IgD-negative memory B cell (primary cell): ENCODE measurements around the gene CASTOR1. TPM values are rescaled to one million over a fixed set of nuclear protein-coding genes. Genes with fewer than 3 reads are reported as not detected.

Source experiments
- H3K27ac Mint-ChIP-seq, 3 donors: one replicate each; pipeline ENCODE4 v1.8.0; 2020 to 2022; ENCODE audit warnings: mild to moderate bottlenecking in 3 of 3, mixed read lengths in 3 of 3, moderate library complexity in 1 of 3
- H3K27me3 Mint-ChIP-seq: one replicate; pipeline ENCODE4 v1.8.0; 2021; ENCODE audit warnings: mixed read lengths
- H3K36me3 Mint-ChIP-seq: one replicate; pipeline ENCODE4 v1.8.0; 2020; ENCODE audit warnings: mild to moderate bottlenecking, mixed read lengths
- H3K4me1 Mint-ChIP-seq, 3 donors: one replicate each; pipeline ENCODE4 v1.8.0; 2020 to 2022; ENCODE audit warnings: mixed read lengths in 3 of 3, mild to moderate bottlenecking in 1 of 3
- H3K4me3 Mint-ChIP-seq, 4 donors: one replicate each; pipeline ENCODE4 v1.8.0; 2020 to 2022; ENCODE audit warnings: mild to moderate bottlenecking in 4 of 4, mixed read lengths in 4 of 4, moderate library complexity in 3 of 4
- H3K9me3 Mint-ChIP-seq, 3 donors: one replicate each; pipeline ENCODE4 v1.8.0; 2020 to 2021; ENCODE audit warnings: mixed read lengths in 3 of 3, mild to moderate bottlenecking in 1 of 3
- polyA plus RNA-seq: library from polyadenylated mRNA; unstranded; fragments of 300-500 nt; fragmentation: Illumina TruSeq; gene quantifications from one replicate; pipeline ENCODE4 v1.2.3, GENCODE V29; 2021

CASTOR1 gene
- polyA plus RNA-seq, 1 donor from 2014 or later, result 15.7 TPM

DNA sequence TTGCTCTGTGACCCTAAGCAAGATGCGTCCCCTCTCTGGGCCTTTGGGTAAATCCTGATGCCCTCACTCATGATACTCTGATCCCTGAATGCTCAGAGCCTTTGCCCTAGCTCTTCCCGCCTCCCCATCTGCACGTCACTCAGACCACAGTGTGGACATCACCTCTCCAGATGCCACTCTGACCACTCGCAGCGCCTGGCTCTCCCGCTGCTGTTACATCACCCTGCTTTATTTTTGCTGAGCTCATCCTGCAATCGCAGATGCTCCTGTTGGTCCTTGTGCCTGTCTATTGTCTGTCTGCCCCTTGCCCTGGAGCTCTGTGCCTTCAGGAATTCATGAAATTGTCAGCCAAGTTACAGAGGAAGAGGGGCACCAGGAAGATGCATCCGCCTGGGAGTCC is 28.2 kb downstream of the CASTOR1 start:
- Mint-ChIP-seq H3K4me1 (peaks cover 7 to 15% (median 9%) of the 10 kb centered on the region in 3 donors), H3K27ac (peak overlapping the region in 1 of 3 donors; percentile 53), H3K36me3 (no peaks in the 10 kb centered on the region), H3K27me3 (peaks cover 1% of the 10 kb centered on the region), H3K9me3 (no peaks in the 10 kb centered on the region), H3K4me3 (peak overlapping the region in 1 of 4 donors; percentile 21)

DNA sequence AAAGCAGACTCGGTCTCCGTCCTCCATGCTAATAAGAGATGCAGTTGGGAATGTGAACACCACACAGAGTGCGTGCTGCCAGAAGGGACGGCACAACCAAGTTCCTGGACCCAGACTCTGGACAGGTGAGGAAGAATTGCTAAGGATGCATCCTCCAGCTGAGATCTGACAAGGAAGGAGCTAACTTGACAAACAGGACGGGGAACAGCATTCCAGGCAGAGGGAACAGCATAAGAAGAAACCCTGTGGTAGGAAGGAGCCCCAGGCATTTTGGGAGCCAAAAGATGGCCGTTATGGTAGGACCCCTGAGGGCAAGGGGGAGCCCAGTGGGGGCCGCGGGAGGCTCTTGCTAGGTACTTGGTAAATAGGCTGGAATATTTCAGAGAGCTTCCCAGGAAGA is 28.6 kb downstream of the CASTOR1 start:
- H3K9me3 Mint-ChIP-seq, result no peaks in the 10 kb centered on the region
- H3K4me3 Mint-ChIP-seq, result peak overlapping the region in 1 of 4 donors; percentile 29
- H3K27me3 Mint-ChIP-seq, result peaks cover 1% of the 10 kb centered on the region
- H3K36me3 Mint-ChIP-seq, result no peaks in the 10 kb centered on the region
- H3K27ac Mint-ChIP-seq, result peak overlapping the region in 1 of 3 donors; percentile 53
- peaks cover 7 to 14% (median 7%) of the 10 kb centered on the region in 3 donors for H3K4me1 Mint-ChIP-seq

GRCh38 chr22:30260276-30260675 is 29.0 kb downstream of the CASTOR1 start:
- Mint-ChIP-seq H3K4me1 (peaks cover 4 to 11% (median 5%) of the 10 kb centered on the region in 3 donors), H3K4me3 (peak overlapping the region in 1 of 4 donors; percentile 29), H3K27ac (peak overlapping the region in 1 of 3 donors; percentile 53), H3K9me3 (no peaks in the 10 kb centered on the region), H3K36me3 (no peaks in the 10 kb centered on the region), H3K27me3 (peaks cover 1% of the 10 kb centered on the region)

DNA sequence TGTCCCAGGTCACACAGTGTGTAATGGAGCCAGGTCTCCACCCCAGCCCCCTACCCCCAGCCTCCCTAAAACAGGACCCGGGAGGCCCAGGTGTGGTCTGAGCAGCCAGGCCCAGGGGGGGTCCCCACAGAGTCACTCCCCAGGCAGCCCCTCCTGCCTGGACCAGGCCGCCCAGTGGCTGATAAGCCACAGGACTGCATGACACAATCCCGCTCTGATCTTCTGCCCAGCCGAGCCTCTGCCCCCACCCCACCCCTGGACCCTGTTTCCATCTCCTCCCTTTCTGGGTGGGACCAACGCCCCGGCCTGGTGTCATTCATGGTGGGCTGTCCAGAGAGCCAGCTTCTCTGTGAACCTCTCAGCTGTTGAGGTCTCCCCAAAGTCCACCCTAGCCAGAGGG is 35.0 kb downstream of the CASTOR1 start:
- Mint-ChIP-seq H3K9me3 (no peaks in the 10 kb centered on the region), H3K27me3 (peaks cover 1% of the 10 kb centered on the region), H3K4me1 (peaks cover 0 to 7% (median 0%) of the 10 kb centered on the region in 3 donors), H3K4me3 (no peak overlapping the region), H3K27ac (no peak overlapping the region), H3K36me3 (no peaks in the 10 kb centered on the region)

DNA sequence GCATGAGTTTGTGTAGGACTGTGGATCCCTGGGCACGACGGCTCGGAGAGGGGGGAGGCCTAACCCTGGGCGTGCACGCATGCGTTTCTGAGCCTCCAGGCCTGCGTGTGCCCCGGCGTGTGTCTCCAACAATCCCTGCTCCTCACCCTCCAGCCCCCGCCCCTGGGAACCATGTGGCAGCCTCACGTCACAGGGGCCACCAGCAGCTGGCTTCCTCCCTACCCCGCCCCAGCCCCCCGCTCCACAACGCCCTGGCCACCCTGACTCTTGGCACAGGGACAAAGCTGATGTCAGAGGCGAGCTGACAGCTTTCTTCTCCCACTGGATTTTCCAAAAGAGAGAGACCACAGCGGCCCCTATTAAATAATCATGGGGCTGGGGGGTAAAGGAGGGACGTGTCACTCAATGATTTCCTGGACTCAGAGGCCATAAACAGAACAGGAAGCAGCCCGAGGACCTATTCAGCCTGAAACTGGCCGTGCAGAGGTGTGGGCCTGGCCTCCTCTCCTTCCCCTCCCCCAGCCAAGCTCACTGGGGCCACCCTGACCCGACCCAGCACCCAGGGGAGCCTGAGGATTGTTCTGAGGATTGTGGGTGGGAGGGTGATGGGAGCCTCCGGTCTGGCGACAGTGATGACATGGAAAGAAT is 36.0 kb downstream of the CASTOR1 start:
- H3K4me3 Mint-ChIP-seq, result peak overlapping the region in 1 of 4 donors; percentile 2
- peaks cover 5% of the 10 kb centered on the region for H3K27me3 Mint-ChIP-seq
- H3K27ac Mint-ChIP-seq, result no peak overlapping the region
- no peaks in the 10 kb centered on the region for H3K36me3 Mint-ChIP-seq
- H3K4me1 Mint-ChIP-seq, result peaks cover 0 to 11% (median 0%) of the 10 kb centered on the region in 3 donors
- no peaks in the 10 kb centered on the region for H3K9me3 Mint-ChIP-seq

DNA sequence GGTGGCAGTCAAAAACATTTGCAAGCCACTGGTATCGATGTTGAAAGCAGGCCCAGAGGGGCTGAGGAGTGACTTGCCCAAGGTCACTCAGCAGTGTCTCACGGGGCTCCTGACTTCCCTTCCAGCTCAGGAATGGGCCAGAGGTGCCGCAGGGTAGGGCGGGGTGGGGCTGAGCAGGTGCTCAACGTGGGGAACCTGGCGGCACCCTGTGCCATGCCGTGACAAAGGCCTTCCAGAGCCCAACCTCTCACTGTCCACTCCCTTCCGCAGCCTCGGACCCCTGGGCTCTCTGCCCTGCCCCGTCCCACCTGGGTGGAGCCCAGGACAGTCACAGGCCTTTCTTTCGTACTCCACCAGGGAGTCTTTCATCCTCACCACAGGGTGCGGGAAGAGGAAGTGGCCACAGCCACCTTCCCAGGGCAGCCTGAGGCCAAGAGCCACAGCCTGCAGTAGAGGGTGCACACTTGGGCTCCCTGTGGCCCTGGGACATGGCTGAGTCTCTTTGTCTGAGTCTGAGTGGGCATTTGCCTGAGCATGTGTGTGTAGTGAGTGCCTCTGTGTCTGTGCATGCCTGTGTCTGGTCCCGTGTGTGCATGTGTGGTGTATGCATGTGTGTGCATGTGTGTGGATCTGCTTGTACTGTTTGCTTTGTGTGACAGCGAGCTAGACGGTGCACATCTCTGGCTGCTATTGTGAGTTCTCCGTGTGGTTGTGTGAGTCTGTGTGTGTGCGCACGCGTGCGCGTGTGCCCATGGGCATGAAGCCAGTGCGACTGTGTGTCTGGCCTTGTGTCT is 36.7 kb downstream of the CASTOR1 start:
- Mint-ChIP-seq H3K4me3 (peak overlapping the region in 1 of 4 donors; percentile 2), H3K4me1 (peaks cover 0 to 9% (median 0%) of the 10 kb centered on the region in 3 donors), H3K36me3 (no peaks in the 10 kb centered on the region), H3K27ac (no peak overlapping the region), H3K27me3 (peaks cover 12% of the 10 kb centered on the region), H3K9me3 (no peaks in the 10 kb centered on the region)

- Mint-ChIP-seq H3K9me3 (no peaks in the 10 kb centered on the region), H3K27me3 (peaks cover 18% of the 10 kb centered on the region), H3K27ac (no peak overlapping the region), H3K36me3 (no peaks in the 10 kb centered on the region), H3K4me1 (peaks cover 0 to 9% (median 0%) of the 10 kb centered on the region in 3 donors), H3K4me3 (no peak overlapping the region)
Measured at GRCh38 chr22:30251711-30252110, 37.6 kb downstream of the CASTOR1 start.

DNA sequence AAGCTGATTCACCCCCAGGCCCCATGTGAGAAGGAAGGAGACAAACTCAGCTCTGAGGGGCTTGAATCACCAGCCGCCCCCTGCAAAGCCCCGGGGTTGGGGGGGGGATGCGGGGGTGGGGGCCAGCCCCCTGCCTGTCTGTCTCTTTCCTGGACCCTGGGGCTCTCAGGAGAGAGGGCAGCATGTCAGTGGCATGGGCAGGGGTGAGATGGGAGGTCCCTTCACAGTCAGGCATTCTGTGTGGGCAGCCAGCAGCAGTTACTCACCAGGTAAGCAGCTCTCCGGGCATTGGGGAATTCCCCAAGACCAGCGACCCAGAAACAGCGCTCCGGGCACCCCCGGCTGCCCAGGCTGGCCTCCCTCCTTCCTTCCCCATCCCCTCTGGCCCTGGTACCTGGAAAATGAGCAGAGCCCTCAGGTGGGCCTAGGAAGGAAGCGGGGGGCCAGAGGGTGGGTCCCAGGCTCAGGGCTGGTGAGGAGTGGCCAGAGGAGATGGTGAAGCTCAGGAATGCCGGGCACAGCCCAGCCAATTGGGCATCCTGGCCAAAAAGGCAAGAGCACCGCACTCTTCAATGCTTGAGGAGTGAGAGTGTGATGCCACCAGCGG is 38.5 kb downstream of the CASTOR1 start:
- peaks cover 0 to 13% (median 2%) of the 10 kb centered on the region in 3 donors for H3K4me1 Mint-ChIP-seq
- no peak overlapping the region for H3K27ac Mint-ChIP-seq
- H3K36me3 Mint-ChIP-seq, result no peaks in the 10 kb centered on the region
- no peaks in the 10 kb centered on the region for H3K9me3 Mint-ChIP-seq
- peaks cover 26% of the 10 kb centered on the region for H3K27me3 Mint-ChIP-seq
- H3K4me3 Mint-ChIP-seq, result no peak overlapping the region

DNA sequence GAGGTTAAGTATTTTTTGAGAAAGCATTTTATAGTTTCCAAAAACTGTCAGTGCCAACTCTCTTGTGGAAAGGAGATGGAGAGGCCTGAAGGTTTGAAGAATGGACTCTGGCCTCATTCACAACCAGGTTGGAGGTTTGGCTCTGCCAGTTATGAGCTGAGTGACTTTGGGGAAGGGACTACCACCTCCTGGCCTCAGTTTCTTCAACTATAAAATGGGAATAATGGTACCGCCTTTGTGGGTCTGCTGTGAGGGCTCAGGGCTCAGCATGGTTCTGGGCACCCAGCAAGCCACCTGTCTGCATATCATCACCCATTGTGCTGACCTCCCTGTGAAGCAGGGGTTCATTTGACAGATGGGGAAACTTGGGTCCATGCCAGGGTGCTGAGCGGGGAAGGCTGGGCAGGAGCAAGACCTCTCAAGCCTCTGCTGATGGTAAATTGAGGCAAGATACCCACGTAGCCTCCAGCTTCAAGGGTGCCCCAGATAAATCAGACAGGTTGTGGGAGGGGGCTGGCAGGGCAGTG is 39.2 kb downstream of the CASTOR1 start:
- Mint-ChIP-seq H3K27me3 (peaks cover 27% of the 10 kb centered on the region), H3K4me1 (peaks cover 0 to 13% (median 2%) of the 10 kb centered on the region in 3 donors)

GRCh38 chr22:30249049-30250038 is 40.0 kb downstream of the CASTOR1 start:
- Mint-ChIP-seq H3K9me3 (no peaks in the 10 kb centered on the region), H3K36me3 (no peaks in the 10 kb centered on the region), H3K4me1 (peaks cover 0 to 13% (median 2%) of the 10 kb centered on the region in 3 donors), H3K4me3 (no peak overlapping the region), H3K27ac (no peak overlapping the region), H3K27me3 (peaks cover 27% of the 10 kb centered on the region)

More for the DNA sequence above, 39.2 kb downstream of the CASTOR1 start:
- H3K27ac Mint-ChIP-seq, result no peak overlapping the region
- no peak overlapping the region for H3K4me3 Mint-ChIP-seq
- H3K9me3 Mint-ChIP-seq, result no peaks in the 10 kb centered on the region
- H3K36me3 Mint-ChIP-seq, result no peaks in the 10 kb centered on the region

GRCh38 chr22:30248484-30248883 is 40.8 kb downstream of the CASTOR1 start:
- peak overlapping the region in 2 of 4 donors; percentile 30 to 53 for H3K4me3 Mint-ChIP-seq
- no peak overlapping the region for H3K27ac Mint-ChIP-seq
- peaks cover 0 to 13% (median 2%) of the 10 kb centered on the region in 3 donors for H3K4me1 Mint-ChIP-seq
- H3K9me3 Mint-ChIP-seq, result no peaks in the 10 kb centered on the region
- no peaks in the 10 kb centered on the region for H3K36me3 Mint-ChIP-seq
- peaks cover 27% of the 10 kb centered on the region for H3K27me3 Mint-ChIP-seq

DNA sequence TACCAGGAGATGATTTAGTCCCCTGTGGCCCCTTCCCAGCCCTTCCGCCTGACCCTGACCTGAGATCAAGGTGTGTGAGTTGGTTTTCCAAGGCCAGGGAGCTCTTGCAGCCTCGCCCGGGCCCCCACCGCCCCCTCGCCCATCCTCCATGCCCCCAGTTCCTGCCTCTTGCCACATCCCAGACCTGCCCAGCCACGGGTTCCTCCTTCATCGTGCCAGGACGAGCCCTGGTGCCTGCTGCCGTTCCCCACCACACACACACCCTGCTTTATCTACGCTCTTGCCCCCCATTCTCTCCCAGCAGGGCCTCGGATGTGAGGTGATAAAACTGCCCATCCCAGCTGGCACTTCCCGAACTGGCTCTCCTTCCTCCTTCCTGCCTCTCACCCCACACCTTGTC is 41.3 kb downstream of the CASTOR1 start:
- H3K27ac Mint-ChIP-seq, result peak overlapping the region in 1 of 3 donors; percentile 73
- H3K36me3 Mint-ChIP-seq, result no peaks in the 10 kb centered on the region
- no peaks in the 10 kb centered on the region for H3K9me3 Mint-ChIP-seq
- H3K27me3 Mint-ChIP-seq, result peaks cover 27% of the 10 kb centered on the region
- peaks cover 0 to 12% (median 2%) of the 10 kb centered on the region in 3 donors for H3K4me1 Mint-ChIP-seq
- no peak overlapping the region for H3K4me3 Mint-ChIP-seq

DNA sequence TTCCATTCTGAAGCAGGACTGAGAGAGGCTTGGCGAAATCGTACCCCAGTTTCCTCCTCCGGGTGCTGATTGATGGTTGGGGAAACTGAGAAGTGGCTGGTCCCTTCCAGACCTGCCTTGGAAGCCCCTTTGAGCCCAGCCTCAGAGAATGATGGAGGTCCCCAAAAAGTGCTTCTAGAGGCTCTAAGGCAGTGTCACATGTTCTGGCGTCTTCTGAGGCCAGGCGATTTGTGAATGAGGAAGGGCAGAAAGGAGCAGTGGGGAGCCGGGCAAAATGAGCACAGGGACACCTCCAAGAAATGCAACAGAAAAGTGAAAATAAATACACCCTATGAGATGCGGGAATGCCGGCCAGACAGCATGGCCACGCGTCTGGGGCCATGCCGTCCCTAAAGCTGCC is 41.7 kb downstream of the CASTOR1 start:
- no peaks in the 10 kb centered on the region for H3K36me3 Mint-ChIP-seq
- H3K4me3 Mint-ChIP-seq, result peak overlapping the region in 1 of 4 donors; percentile 14
- peaks cover 27% of the 10 kb centered on the region for H3K27me3 Mint-ChIP-seq
- H3K27ac Mint-ChIP-seq, result peak overlapping the region in 1 of 3 donors; percentile 73
- H3K9me3 Mint-ChIP-seq, result no peaks in the 10 kb centered on the region
- peaks cover 0 to 10% (median 2%) of the 10 kb centered on the region in 3 donors for H3K4me1 Mint-ChIP-seq

DNA sequence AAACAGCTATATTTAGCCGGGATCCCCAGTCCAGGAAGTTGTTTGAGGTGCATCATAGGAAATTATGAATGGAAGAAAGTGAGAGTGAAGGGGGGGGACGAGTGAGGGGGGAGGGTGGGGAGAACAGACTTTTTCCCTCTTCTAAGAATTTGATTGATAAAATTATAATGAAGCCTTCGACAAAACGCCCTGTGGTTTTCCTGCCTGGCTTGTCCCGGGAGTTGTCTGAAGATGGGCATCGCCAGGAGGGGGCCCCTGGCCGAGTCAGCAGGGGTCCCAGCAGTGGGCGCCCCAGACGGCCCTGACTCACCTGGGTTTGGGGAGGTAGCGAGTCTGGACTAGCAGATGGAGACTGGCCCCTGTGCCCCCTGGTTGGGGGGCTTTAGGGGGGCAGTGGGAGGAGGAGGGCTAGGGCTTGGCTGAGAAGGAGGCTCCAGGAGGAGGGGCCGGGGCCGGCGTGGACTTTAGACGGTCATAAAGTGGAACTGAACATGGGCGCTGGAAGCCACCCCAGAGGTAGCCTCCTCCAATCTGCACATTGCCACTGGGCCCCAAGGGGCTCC is 42.4 kb downstream of the CASTOR1 start:
- peak overlapping the region in 2 of 4 donors; percentile 60 to 79 for H3K4me3 Mint-ChIP-seq
- H3K4me1 Mint-ChIP-seq, result peaks cover 0 to 10% (median 2%) of the 10 kb centered on the region in 3 donors
- no peaks in the 10 kb centered on the region for H3K9me3 Mint-ChIP-seq
- no peaks in the 10 kb centered on the region for H3K36me3 Mint-ChIP-seq
- peaks cover 27% of the 10 kb centered on the region for H3K27me3 Mint-ChIP-seq
- H3K27ac Mint-ChIP-seq, result no peak overlapping the region
